Peyer's patch (tissue), 4 donors: ENCODE data around the gene ISLR2. TPM values are rescaled to one million over a fixed set of nuclear protein-coding genes. Genes with fewer than 3 reads are reported as not detected.
A peak's percentile ranks its signal among the peaks of the same experiment; 100 is the strongest.

ENCODE experiments used
- DNase-seq, 3 donors: peaks; one replicate each; pipeline ENCODE4 v3.0.0-alpha.2; 2017 to 2019
- H3K27ac ChIP-seq, 4 donors: fragments of 200-600 bp; sonication (generic); one replicate each; pipeline ENCODE4 v1.5.1; 2016 to 2019
- H3K27me3 ChIP-seq, 2 donors: fragments of 200-600 bp; sonication (generic); one replicate each; pipeline ENCODE4 v1.5.1; 2019
- H3K36me3 ChIP-seq, 3 donors: fragments of 200-600 bp; sonication (generic); one replicate each; pipeline ENCODE4 v1.5.1; 2016 to 2019
- H3K4me1 ChIP-seq, 4 donors: fragments of 200-600 bp; sonication (generic); one replicate each; pipeline ENCODE4 v1.5.1; 2016 to 2019
- H3K4me3 ChIP-seq, 4 donors: fragments of 200-600 bp; sonication (generic); 1 replicate in 3 of 4; 2 replicates in 1 of 4; pipeline ENCODE4 v1.5.1; 2016 to 2019; ENCODE audit warnings: mild to moderate bottlenecking in 1 of 4
- H3K9me3 ChIP-seq, 4 donors: fragments of 200-600 bp; sonication (generic); one replicate each; pipeline ENCODE4 v1.5.1; 2016 to 2019; ENCODE audit warnings: mild to moderate bottlenecking in 1 of 4
- CTCF ChIP-seq, 6 experiments: fragments of 450-650 bp in 4 of 6; fragments of 200-600 bp in 2 of 6; sonication (generic) in 1 of 6; IDR thresholded peaks; one replicate each; pipeline ENCODE4 v1.5.1; 2017 to 2019; ENCODE audit warnings: antibody characterized with exemption in 6 of 6, mild to moderate bottlenecking in 3 of 6, moderate library complexity in 1 of 6
- POLR2A ChIP-seq, 2 donors: fragments of 450-650 bp; IDR thresholded peaks; one replicate each; pipeline ENCODE4 v1.5.1; 2017; ENCODE audit warnings: antibody characterized with exemption in 2 of 2, mild to moderate bottlenecking in 2 of 2, moderate library complexity in 2 of 2
- total RNA-seq, 4 donors: library from RNA; depleted of rRNA; stranded (reverse); fragments of >200 nt; gene quantifications; one replicate each; pipeline ENCODE4 v1.1.0, GENCODE V29; 2016

Gene ISLR2
- total RNA-seq, 4 donors from 2014 or later = 0.66 to 0.94 (median 0.70) TPM; not detected in 1

- DNase-seq = peak in 2 of 3 donors; percentile 14 to 15
- no peaks in the 10 kb centered on the region for H3K36me3 ChIP-seq
- H3K27me3 ChIP-seq = no peaks in the 10 kb centered on the region
- peaks cover 0 to 17% (median 0%) of the 10 kb centered on the region in 4 donors for H3K4me1 ChIP-seq
- TF ChIP-seq POLR2A (IDR thresholded peaks at IDR 0.05) (no peak), CTCF (IDR thresholded peaks at IDR 0.05) (no peak)
- H3K4me3 ChIP-seq = no peak overlapping the region
- H3K9me3 ChIP-seq = no peaks in the 10 kb centered on the region
- H3K27ac ChIP-seq = peak overlapping the region in 1 of 4 donors; percentile 53
These were observed 41.7 kb downstream of the ISLR2 start for GRCh38 chr15:74171965-74172541.

- peak; percentile 27 to 62 (median 56) for DNase-seq
- TF ChIP-seq CTCF (IDR thresholded peaks at IDR 0.05) = no peak
- TF ChIP-seq POLR2A (IDR thresholded peaks at IDR 0.05) = no peak
- H3K9me3 ChIP-seq = no peaks in the 10 kb centered on the region
- H3K4me3 ChIP-seq = no peak overlapping the region
- H3K36me3 ChIP-seq = no peaks in the 10 kb centered on the region
- H3K27me3 ChIP-seq = no peaks in the 10 kb centered on the region
- H3K27ac ChIP-seq = peak overlapping the region; percentile 53 to 80 (median 64)
- peaks cover 0 to 17% (median 0%) of the 10 kb centered on the region in 4 donors for H3K4me1 ChIP-seq
These were observed 42.5 kb downstream of the ISLR2 start for GRCh38 chr15:74172701-74173379.

DNA sequence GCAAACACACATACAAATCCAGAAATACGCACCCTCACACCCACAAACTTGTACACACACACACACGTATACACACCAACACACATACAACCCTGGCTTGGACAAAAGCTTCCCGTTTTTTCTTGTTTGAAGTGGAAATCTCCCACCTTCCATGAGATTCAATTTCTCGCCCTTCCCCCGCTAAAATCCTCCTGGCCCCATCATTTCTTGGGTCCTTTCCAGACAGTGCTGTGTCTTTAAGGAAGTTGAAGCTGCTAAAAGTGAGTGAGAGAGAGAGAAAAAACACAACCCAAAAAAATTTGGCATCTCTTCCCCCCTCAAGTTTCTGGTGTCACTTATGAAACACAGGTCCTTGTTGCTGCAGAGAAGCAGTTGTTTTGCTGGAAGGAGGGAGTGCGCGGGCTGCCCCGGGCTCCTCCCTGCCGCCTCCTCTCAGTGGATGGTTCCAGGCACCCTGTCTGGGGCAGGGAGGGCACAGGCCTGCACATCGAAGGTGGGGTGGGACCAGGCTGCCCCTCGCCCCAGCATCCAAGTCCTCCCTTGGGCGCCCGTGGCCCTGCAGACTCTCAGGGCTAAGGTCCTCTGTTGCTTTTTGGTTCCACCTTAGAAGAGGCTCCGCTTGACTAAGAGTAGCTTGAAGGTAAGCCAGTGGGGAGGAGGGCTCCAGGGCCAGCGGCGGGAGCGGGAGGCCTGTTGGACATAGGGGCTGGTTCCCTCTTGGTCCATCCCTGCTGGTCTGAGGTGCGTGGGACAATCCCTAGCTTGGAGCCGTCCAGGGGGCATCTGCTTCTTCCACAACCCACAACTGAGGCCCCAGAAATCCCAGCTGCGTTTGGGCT lies 43.2 kb downstream of the ISLR2 start, which contains the start of gene ISLR:
ISLR (plus strand) TSS at position 331 of the 839 bp plus-strand sequence. CDS start 1,149 bp downstream, outside the sequence.
- no peaks in the 10 kb centered on the region for H3K27me3 ChIP-seq
- H3K36me3 ChIP-seq = no peaks in the 10 kb centered on the region
- H3K4me1 ChIP-seq = peaks cover 0 to 17% (median 0%) of the 10 kb centered on the region in 4 donors
- H3K27ac ChIP-seq = peak within 1 kb of the TSS; percentile 53 to 80 (median 66)
- H3K4me3 ChIP-seq = peak within 1 kb of the TSS; percentile 3 to 40 (median 24)
- peak in 1 of 2 donors; percentile 11 for TF ChIP-seq POLR2A (IDR thresholded peaks at IDR 0.05)
- TF ChIP-seq CTCF (IDR thresholded peaks at IDR 0.05) = no peak
- no peaks in the 10 kb centered on the region for H3K9me3 ChIP-seq
- DNase-seq = peak in 2 of 3 donors; percentile 48

DNA sequence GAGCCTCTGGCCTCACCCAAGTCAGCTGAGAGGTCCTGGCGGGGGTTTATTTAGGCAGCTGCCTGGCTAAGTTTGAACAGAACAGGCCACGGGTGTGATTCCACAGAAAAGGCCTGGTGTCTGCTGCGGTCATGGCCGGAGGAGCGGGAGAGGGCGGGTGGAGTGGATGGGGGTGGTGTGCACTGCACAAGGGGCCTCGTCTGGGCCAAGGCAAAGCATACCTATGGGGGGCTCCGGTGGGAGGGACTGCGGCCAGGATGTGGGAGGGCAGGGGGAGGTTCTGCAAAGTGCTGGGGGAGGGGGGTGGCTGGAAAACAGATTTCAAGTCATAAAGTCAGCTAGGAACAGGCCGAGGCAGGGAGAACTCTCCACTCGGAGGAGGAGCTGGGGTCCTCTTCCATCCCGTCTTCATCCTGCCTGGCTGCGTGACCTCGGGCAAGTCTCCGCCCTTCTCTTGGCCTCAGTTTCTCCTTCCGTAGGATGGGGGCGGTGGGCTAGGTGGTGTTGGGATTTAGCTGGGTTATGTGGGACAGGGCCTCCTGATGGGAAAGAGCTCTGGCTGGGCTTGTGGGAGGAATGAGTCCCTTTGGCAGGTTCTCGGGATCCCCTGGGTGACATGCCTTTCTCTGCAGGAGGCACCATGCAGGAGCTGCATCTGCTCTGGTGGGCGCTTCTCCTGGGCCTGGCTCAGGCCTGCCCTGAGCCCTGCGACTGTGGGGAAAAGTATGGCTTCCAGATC lies 44.0 kb downstream of the ISLR2 start:
- DNase-seq = peak in 2 of 3 donors; percentile 44
- H3K36me3 ChIP-seq = no peaks in the 10 kb centered on the region
- TF ChIP-seq CTCF (IDR thresholded peaks at IDR 0.05) (no peak), POLR2A (IDR thresholded peaks at IDR 0.05) (no peak)
- H3K9me3 ChIP-seq = no peaks in the 10 kb centered on the region
- peak overlapping the region; percentile 3 to 40 (median 24) for H3K4me3 ChIP-seq
- H3K4me1 ChIP-seq = peaks cover 0 to 17% (median 0%) of the 10 kb centered on the region in 4 donors
- H3K27me3 ChIP-seq = no peaks in the 10 kb centered on the region
- H3K27ac ChIP-seq = peak overlapping the region; percentile 43 to 80 (median 66)

DNA sequence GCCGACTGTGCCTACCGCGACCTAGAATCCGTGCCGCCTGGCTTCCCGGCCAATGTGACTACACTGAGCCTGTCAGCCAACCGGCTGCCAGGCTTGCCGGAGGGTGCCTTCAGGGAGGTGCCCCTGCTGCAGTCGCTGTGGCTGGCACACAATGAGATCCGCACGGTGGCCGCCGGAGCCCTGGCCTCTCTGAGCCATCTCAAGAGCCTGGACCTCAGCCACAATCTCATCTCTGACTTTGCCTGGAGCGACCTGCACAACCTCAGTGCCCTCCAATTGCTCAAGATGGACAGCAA lies 44.5 kb downstream of the ISLR2 start:
- peak in 1 of 3 donors; percentile 33 for DNase-seq
- Histone ChIP-seq H3K36me3 (no peaks in the 10 kb centered on the region), H3K27ac (peak overlapping the region in 1 of 4 donors; percentile 80), H3K9me3 (no peaks in the 10 kb centered on the region), H3K4me3 (peak overlapping the region in 3 of 4 donors; percentile 5 to 40 (median 30)), H3K27me3 (no peaks in the 10 kb centered on the region), H3K4me1 (peaks cover 0 to 17% (median 0%) of the 10 kb centered on the region in 4 donors)
- TF ChIP-seq CTCF (IDR thresholded peaks at IDR 0.05) (no peak), POLR2A (IDR thresholded peaks at IDR 0.05) (no peak)
